PC-9 (cell line): ENCODE results near the gene SP140L.

Experiments
- CTCF ChIP-seq: fragments of 200-600 bp; sonication (generic); conservative IDR thresholded peaks from 2 replicates; pipeline ENCODE4 v1.6.1; 2017; ENCODE audit warnings: mixed run types, antibody characterized with exemption, mild to moderate bottlenecking, moderate library complexity
- EZH2 ChIP-seq: fragments of 200-600 bp; sonication (generic); IDR thresholded peaks from 2 replicates; pipeline ENCODE4 v1.8.0; 2017; ENCODE audit warnings: antibody characterized with exemption, low read depth

- TF ChIP-seq CTCF (no peak), EZH2 (no peak)
These were observed 56.5 kb downstream of the SP140L start for GRCh38 chr2:230383453-230383852.
